MM.1S (cell line): ENCODE measurements around the gene RAVER1.
A peak's percentile ranks its signal among the peaks of the same experiment; 100 is the strongest.

Source experiments
- DNase-seq: peaks from one replicate; pipeline ENCODE4 v3.0.0-alpha.2; 2015
- H2AFZ ChIP-seq: fragments of 300-600 bp; sonication (generic); 2 replicates; pipeline ENCODE4 v1.6.0; 2016; ENCODE audit warnings: antibody characterized with exemption, low read length
- H3F3A ChIP-seq: fragments of 300-600 bp; sonication (generic); 2 replicates; pipeline ENCODE4 v1.6.1; 2016; ENCODE audit warnings: mild to moderate bottlenecking, antibody characterized with exemption, low read length, moderate library complexity, mixed read lengths; ENCODE audit not compliant: insufficient read depth
- H3K27ac ChIP-seq: fragments of 300-600 bp; sonication (generic); 2 replicates; pipeline ENCODE4 v1.5.1; 2016; ENCODE audit warnings: mild to moderate bottlenecking, low read length
- H3K27me3 ChIP-seq: fragments of 300-600 bp; sonication (generic); replicated peaks from 2 replicates; pipeline ENCODE4 v1.6.0; 2016; ENCODE audit warnings: low read length; ENCODE audit not compliant: insufficient read depth
- H3K36me3 ChIP-seq: fragments of 300-600 bp; sonication (generic); replicated peaks from 2 replicates; pipeline ENCODE4 v1.6.1; 2016; ENCODE audit warnings: mild to moderate bottlenecking, low read length, mixed read lengths; ENCODE audit not compliant: insufficient read depth
- H3K4me1 ChIP-seq: fragments of 300-600 bp; sonication (generic); 2 replicates; pipeline ENCODE4 v1.6.1; 2016; ENCODE audit warnings: low read length, mixed read lengths
- H3K4me2 ChIP-seq: fragments of 300-600 bp; sonication (generic); 2 replicates; pipeline ENCODE4 v1.6.0; 2016; ENCODE audit warnings: low read depth, low read length
- H3K4me3 ChIP-seq: fragments of 300-600 bp; sonication (generic); 2 replicates; pipeline ENCODE4 v1.5.1; 2016; ENCODE audit warnings: low read length, mixed read lengths
- H3K79me2 ChIP-seq: fragments of 300-600 bp; sonication (generic); 2 replicates; pipeline ENCODE4 v1.6.1; 2016; ENCODE audit warnings: mixed run types, low read length, mixed read lengths
- H3K9ac ChIP-seq: fragments of 300-600 bp; sonication (generic); 2 replicates; pipeline ENCODE4 v1.6.1; 2016; ENCODE audit warnings: low read length, mixed read lengths
- H3K9me2 ChIP-seq: fragments of 300-600 bp; sonication (generic); replicated peaks from 2 replicates; pipeline ENCODE4 v1.6.1; 2016; ENCODE audit warnings: mild to moderate bottlenecking, low read length, mixed read lengths; ENCODE audit not compliant: insufficient read depth
- H3K9me3 ChIP-seq: fragments of 300-600 bp; sonication (generic); replicated peaks from 2 replicates; pipeline ENCODE4 v1.6.1; 2016; ENCODE audit warnings: mild to moderate bottlenecking, low read length, mixed read lengths; ENCODE audit not compliant: insufficient read depth
- H4K20me1 ChIP-seq: fragments of 300-600 bp; sonication (generic); 2 replicates; pipeline ENCODE4 v1.6.1; 2016; ENCODE audit warnings: mild to moderate bottlenecking, low read length, moderate library complexity, mixed read lengths; ENCODE audit not compliant: insufficient read depth
- CTCF ChIP-seq: fragments of 300-600 bp; sonication (generic); IDR thresholded peaks from 2 replicates; pipeline ENCODE4 v1.5.1; 2016; ENCODE audit warnings: antibody characterized with exemption, low read length, mixed read lengths
- EZH2 ChIP-seq: fragments of 300-600 bp; sonication (generic); optimal IDR thresholded peaks from 2 replicates; pipeline ENCODE3; 2017; ENCODE audit warnings: low read depth, mild to moderate bottlenecking, antibody characterized with exemption, low read length, mixed read lengths
- EZH2phosphoT487 ChIP-seq: fragments of 300-600 bp; sonication (generic); IDR thresholded peaks from 2 replicates; pipeline ENCODE4 v1.6.1; 2018; ENCODE audit warnings: antibody characterized with exemption, low read length

RAVER1 gene

GRCh38 chr19:10333758-10334587 is 644 bp upstream of the RAVER1 start:
- no peaks in the 10 kb centered on the region for H3K27me3 ChIP-seq
- no peaks in the 10 kb centered on the region for H3K9me2 ChIP-seq
- H3K4me3 ChIP-seq = peak overlapping the region; percentile 92
- peak overlapping the region; percentile 91; the same call in 1 of the 2 replicates for H3K9ac ChIP-seq
- no peaks in the 10 kb centered on the region for H4K20me1 ChIP-seq
- H2AFZ ChIP-seq = peak overlapping the region; percentile 27
- TF ChIP-seq CTCF = no peak
- TF ChIP-seq EZH2 = no peak
- TF ChIP-seq EZH2phosphoT487 = no peak
- peak overlapping the region; percentile 71 for H3K4me2 ChIP-seq
- H3K79me2 ChIP-seq = peaks cover 69% of the 10 kb centered on the region
- no peaks in the 10 kb centered on the region for H3K9me3 ChIP-seq
- peaks cover 3% of the 10 kb centered on the region; the same call in 1 of the 2 replicates for H3K36me3 ChIP-seq
- no peaks in the 10 kb centered on the region for H3F3A ChIP-seq
- no peak for DNase-seq
- no peak overlapping the region; the same call in 1 of the 2 replicates for H3K27ac ChIP-seq
- H3K4me1 ChIP-seq = peaks cover 8% of the 10 kb centered on the region; the same call in 1 of the 2 replicates

- H3K27me3 ChIP-seq = no peaks in the 10 kb centered on the region
- no peak for TF ChIP-seq CTCF
- TF ChIP-seq EZH2phosphoT487 = no peak
- no peak for TF ChIP-seq EZH2
- no peaks in the 10 kb centered on the region for H3K9me3 ChIP-seq
- H3K9ac ChIP-seq = peak overlapping the region; percentile 91
- DNase-seq = no peak
- no peaks in the 10 kb centered on the region for H3F3A ChIP-seq
- peak overlapping the region; percentile 92 for H3K4me3 ChIP-seq
- peaks cover 76% of the 10 kb centered on the region for H3K79me2 ChIP-seq
- H2AFZ ChIP-seq = no peak overlapping the region
- 0 out of 2 replicates have a peak, but pooled peaks cover 3% of the 10 kb centered on the region for H3K4me1 ChIP-seq
- H3K27ac ChIP-seq = peak overlapping the region; percentile 69; the same call in 1 of the 2 replicates
- no peaks in the 10 kb centered on the region for H3K9me2 ChIP-seq
- H3K4me2 ChIP-seq = peak overlapping the region; percentile 80
- H4K20me1 ChIP-seq = no peaks in the 10 kb centered on the region
- H3K36me3 ChIP-seq = peaks cover 11% of the 10 kb centered on the region; the same call in 1 of the 2 replicates
Measured at GRCh38 chr19:10332158-10332964, 968 bp downstream of the RAVER1 start.

GRCh38 chr19:10329555-10329954 is 3.8 kb downstream of the RAVER1 start:
- H3K36me3 ChIP-seq = peaks cover 12% of the 10 kb centered on the region; the same call in 1 of the 2 replicates
- peaks cover 75% of the 10 kb centered on the region for H3K79me2 ChIP-seq
- H3K9ac ChIP-seq = no peak overlapping the region
- no peaks in the 10 kb centered on the region for H3K9me3 ChIP-seq
- TF ChIP-seq CTCF (no peak), EZH2 (no peak), EZH2phosphoT487 (no peak)
- H3F3A ChIP-seq = no peaks in the 10 kb centered on the region
- no peak overlapping the region for H3K4me3 ChIP-seq
- no peak overlapping the region for H3K27ac ChIP-seq
- no peak overlapping the region for H3K4me2 ChIP-seq
- 0 out of 2 replicates have a peak, but pooled peaks cover 3% of the 10 kb centered on the region for H3K4me1 ChIP-seq
- no peaks in the 10 kb centered on the region for H4K20me1 ChIP-seq
- H2AFZ ChIP-seq = no peak overlapping the region
- H3K27me3 ChIP-seq = no peaks in the 10 kb centered on the region
- H3K9me2 ChIP-seq = no peaks in the 10 kb centered on the region
- no peak for DNase-seq
